SU-DHL-6 (cell line): ENCODE measurements around the gene PPP1R3D.

Experiments
- H2AFZ ChIP-seq: fragments of 200-600 bp; sonication (generic); 2 replicates; pipeline ENCODE4 v1.6.1; 2014; ENCODE audit warnings: low read depth, mild to moderate bottlenecking, moderate library complexity, mixed read lengths, antibody characterized with exemption, low read length; ENCODE audit not compliant: severe bottlenecking
- H3F3A ChIP-seq: fragments of 200-600 bp; shearing (Covaris generic); 2 replicates; pipeline ENCODE4 v1.6.0; 2016; ENCODE audit warnings: antibody characterized with exemption, mild to moderate bottlenecking; ENCODE audit not compliant: insufficient read depth
- H3K27ac ChIP-seq: fragments of 200-600 bp; sonication (generic); 2 replicates; pipeline ENCODE4 v1.5.1; 2016; ENCODE audit warnings: low read depth, mild to moderate bottlenecking, low read length, moderate library complexity, mixed read lengths
- H3K27me3 ChIP-seq: fragments of 200-600 bp; sonication (generic), shearing (Covaris generic); 2 replicates; pipeline ENCODE4 v1.6.0; 2014; ENCODE audit warnings: mild to moderate bottlenecking, low read length
- H3K36me3 ChIP-seq: fragments of 200-600 bp; sonication (generic); 2 replicates; pipeline ENCODE4 v1.6.1; 2014; ENCODE audit warnings: mild to moderate bottlenecking, low read length, mixed read lengths
- H3K4me2 ChIP-seq: fragments of 300-600, 200-600 bp; shearing (Covaris generic), sonication (generic); 2 replicates; pipeline ENCODE4 v1.6.0; 2014; ENCODE audit warnings: low read length, low read depth, mild to moderate bottlenecking; ENCODE audit not compliant: poor library complexity, severe bottlenecking
- H3K4me3 ChIP-seq: fragments of 200-600 bp; sonication (generic); 2 replicates; pipeline ENCODE4 v1.5.1; 2014; ENCODE audit warnings: antibody characterized with exemption, low read length, mild to moderate bottlenecking, mixed read lengths; ENCODE audit not compliant: insufficient read depth, poor library complexity, severe bottlenecking
- H3K79me2 ChIP-seq: fragments of 200-600 bp; sonication (generic); 2 replicates; pipeline ENCODE4 v1.6.1; 2014; ENCODE audit warnings: mild to moderate bottlenecking, low read length, moderate library complexity; ENCODE audit not compliant: insufficient read depth
- H3K9ac ChIP-seq: fragments of 200-600 bp; sonication (generic); 2 replicates; pipeline ENCODE4 v1.7.0; 2014; ENCODE audit warnings: mild to moderate bottlenecking, low read length
- H3K9me2 ChIP-seq: fragments of 200-600 bp; sonication (generic); replicated peaks from 2 replicates; pipeline ENCODE4 v1.6.1; 2014; ENCODE audit warnings: low read length; ENCODE audit not compliant: insufficient read depth
- H3K9me3 ChIP-seq: fragments of 200-600 bp; sonication (generic); 2 replicates; pipeline ENCODE4 v1.6.1; 2014; ENCODE audit warnings: low read length, mixed read lengths; ENCODE audit not compliant: insufficient read depth
- H4K20me1 ChIP-seq: fragments of 200-600 bp; sonication (generic); 2 replicates; pipeline ENCODE4 v1.6.1; 2014; ENCODE audit warnings: low read depth, mild to moderate bottlenecking, antibody characterized with exemption, low read length, moderate library complexity, mixed read lengths
- CTCF ChIP-seq: fragments of 200-600 bp; sonication (generic); IDR thresholded peaks from one replicate; pipeline ENCODE4 v1.5.1; 2017; ENCODE audit warnings: antibody characterized with exemption, mild to moderate bottlenecking, low read length, moderate library complexity; ENCODE audit not compliant: insufficient read depth, poor library complexity, severe bottlenecking
- EZH2phosphoT487 ChIP-seq: fragments of 200-600 bp; sonication (generic), shearing (Covaris generic); conservative IDR thresholded peaks from 2 replicates; pipeline ENCODE4 v1.6.1; 2018; ENCODE audit warnings: mild to moderate bottlenecking, antibody characterized with exemption, low read length, moderate library complexity, mixed read lengths

PPP1R3D gene

GRCh38 chr20:59888050-59888449 lies 52.1 kb downstream of the PPP1R3D start:
- no peak overlapping the region for H3K4me3 ChIP-seq

More at GRCh38 chr20:59888050-59888449, 52.1 kb downstream of the PPP1R3D start:
- Histone ChIP-seq H3K4me2 (no peak overlapping the region), H3K27ac (no peak overlapping the region), H3F3A (no peaks in the 10 kb centered on the region), H3K79me2 (no peaks in the 10 kb centered on the region), H3K9me3 (no peaks in the 10 kb centered on the region), H3K9ac (no peak overlapping the region), H3K9me2 (no peaks in the 10 kb centered on the region), H4K20me1 (no peaks in the 10 kb centered on the region), H3K36me3 (no peaks in the 10 kb centered on the region), H3K27me3 (no peaks in the 10 kb centered on the region), H2AFZ (no peak overlapping the region)
- TF ChIP-seq CTCF (no peak), EZH2phosphoT487 (no peak)
